ENCODE measurements around the gene TAMALIN. TPM values are rescaled to one million over a fixed set of nuclear protein-coding genes. Genes with fewer than 3 reads are reported as not detected.

Gene TAMALIN
- total and polyA plus RNA-seq, 8 donors: 30.6 to 63.7 (median 43.5) TPM

DNA sequence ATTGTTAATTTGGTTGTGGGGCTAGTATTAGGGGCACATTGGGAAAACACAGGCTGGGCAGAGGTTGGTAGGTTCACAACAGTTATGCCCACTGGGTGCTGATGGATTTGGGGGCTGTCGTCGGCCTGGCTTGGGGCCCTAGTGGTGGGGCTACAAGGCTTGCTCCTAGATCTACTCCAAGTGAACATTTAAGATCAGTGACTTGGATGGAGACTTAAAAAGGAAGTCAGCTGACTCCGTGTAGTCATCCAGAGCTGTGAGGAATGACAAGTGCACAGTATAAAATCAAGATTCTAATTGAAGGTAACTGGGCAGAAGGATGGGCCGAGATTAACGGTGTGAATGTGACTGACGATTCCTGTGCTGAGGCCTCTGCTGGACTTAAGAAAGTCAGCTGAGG lies 31.7 kb downstream of the TAMALIN start:
- intact Hi-C loops (cut with DNase I): no loop called here

DNA sequence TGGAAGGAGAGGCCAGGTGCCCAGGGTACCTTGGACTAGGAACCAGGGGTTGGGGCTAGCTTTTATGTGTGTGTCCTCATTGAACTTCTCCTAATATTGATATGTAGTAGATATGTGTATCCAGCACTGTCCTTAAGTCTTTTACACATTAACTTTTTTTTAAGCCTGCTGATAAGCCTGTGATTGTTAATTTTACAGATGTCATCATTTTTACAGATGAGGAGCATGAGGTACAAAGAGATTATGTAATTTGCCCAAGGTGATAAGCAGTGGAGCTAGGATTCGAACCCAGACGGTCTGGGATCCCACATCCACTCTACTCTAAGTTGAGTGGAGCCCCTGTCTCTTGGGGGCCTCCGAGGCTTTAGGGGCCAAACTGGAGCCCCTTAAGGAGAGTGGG lies 34.3 kb downstream of the TAMALIN start:
- no peak for ATAC-seq
- H3K4me3 ChIP-seq: no peak overlapping the region
- H3K9me3 ChIP-seq: no peaks in the 10 kb centered on the region
- DNase-seq: peak in 1 of 4 donors; percentile 27
- H3K27me3 ChIP-seq: peaks cover 0 to 16% of the 10 kb centered on the region in 2 donors
- no peaks in the 10 kb centered on the region for H3K36me3 ChIP-seq
- TF ChIP-seq, protein P1, sequence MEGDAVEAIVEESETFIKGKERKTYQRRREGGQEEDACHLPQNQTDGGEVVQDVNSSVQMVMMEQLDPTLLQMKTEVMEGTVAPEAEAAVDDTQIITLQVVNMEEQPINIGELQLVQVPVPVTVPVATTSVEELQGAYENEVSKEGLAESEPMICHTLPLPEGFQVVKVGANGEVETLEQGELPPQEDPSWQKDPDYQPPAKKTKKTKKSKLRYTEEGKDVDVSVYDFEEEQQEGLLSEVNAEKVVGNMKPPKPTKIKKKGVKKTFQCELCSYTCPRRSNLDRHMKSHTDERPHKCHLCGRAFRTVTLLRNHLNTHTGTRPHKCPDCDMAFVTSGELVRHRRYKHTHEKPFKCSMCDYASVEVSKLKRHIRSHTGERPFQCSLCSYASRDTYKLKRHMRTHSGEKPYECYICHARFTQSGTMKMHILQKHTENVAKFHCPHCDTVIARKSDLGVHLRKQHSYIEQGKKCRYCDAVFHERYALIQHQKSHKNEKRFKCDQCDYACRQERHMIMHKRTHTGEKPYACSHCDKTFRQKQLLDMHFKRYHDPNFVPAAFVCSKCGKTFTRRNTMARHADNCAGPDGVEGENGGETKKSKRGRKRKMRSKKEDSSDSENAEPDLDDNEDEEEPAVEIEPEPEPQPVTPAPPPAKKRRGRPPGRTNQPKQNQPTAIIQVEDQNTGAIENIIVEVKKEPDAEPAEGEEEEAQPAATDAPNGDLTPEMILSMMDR (IDR thresholded peaks at IDR 0.05): no peak
- H3K27ac ChIP-seq: no peak overlapping the region
- intact Hi-C loops (cut with DNase I): no loop called here
- H3K4me1 ChIP-seq: peaks cover 28 to 69% of the 10 kb centered on the region in 2 donors

More for the DNA sequence above, 31.7 kb downstream of the TAMALIN start:
- Histone ChIP-seq H3K4me3 (peak overlapping the region; percentile 61 to 68), H3K27me3 (peaks cover 0 to 27% of the 10 kb centered on the region in 2 donors), H3K4me1 (peaks cover 15 to 58% of the 10 kb centered on the region in 2 donors), H3K27ac (peak overlapping the region in 1 of 2 donors; percentile 90), H3K9me3 (no peaks in the 10 kb centered on the region), H3K36me3 (no peaks in the 10 kb centered on the region)
- DNase-seq: no peak
- TF ChIP-seq, protein P1 (IDR thresholded peaks at IDR 0.05): no peak
- ATAC-seq: peak; percentile 28

DNA sequence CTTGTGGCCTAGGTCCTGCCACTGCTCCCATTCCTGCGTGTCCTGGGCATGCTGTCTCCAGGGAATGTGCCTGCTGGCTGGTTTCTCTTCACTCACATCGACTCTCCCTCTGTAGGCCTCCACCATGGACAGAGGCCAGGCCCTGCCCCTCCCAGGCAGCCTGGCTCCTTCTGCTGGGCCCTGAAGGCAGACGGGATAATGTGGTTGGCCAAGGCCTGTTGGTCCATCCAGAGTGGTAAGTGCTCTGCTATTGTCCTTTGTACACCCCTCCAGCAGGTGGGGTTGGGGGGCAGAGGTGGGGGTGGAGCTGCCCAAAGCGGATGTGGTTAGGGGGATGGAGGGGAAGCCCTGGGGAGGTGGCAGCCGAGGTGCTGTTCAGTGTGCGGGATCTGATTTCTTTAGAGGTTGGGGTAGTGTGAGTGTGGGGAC lies 35.0 kb downstream of the TAMALIN start:
- Histone ChIP-seq H3K4me3 (no peak overlapping the region), H3K9me3 (no peaks in the 10 kb centered on the region), H3K4me1 (peaks cover 25 to 69% of the 10 kb centered on the region in 2 donors), H3K27ac (no peak overlapping the region), H3K27me3 (peaks cover 0 to 10% of the 10 kb centered on the region in 2 donors), H3K36me3 (no peaks in the 10 kb centered on the region)
- TF ChIP-seq, protein P1 (IDR thresholded peaks at IDR 0.05): no peak
- DNase-seq (peak in 1 of 4 donors; percentile 79), ATAC-seq (no peak)
- intact Hi-C loops (cut with DNase I): no loop called here

DNA sequence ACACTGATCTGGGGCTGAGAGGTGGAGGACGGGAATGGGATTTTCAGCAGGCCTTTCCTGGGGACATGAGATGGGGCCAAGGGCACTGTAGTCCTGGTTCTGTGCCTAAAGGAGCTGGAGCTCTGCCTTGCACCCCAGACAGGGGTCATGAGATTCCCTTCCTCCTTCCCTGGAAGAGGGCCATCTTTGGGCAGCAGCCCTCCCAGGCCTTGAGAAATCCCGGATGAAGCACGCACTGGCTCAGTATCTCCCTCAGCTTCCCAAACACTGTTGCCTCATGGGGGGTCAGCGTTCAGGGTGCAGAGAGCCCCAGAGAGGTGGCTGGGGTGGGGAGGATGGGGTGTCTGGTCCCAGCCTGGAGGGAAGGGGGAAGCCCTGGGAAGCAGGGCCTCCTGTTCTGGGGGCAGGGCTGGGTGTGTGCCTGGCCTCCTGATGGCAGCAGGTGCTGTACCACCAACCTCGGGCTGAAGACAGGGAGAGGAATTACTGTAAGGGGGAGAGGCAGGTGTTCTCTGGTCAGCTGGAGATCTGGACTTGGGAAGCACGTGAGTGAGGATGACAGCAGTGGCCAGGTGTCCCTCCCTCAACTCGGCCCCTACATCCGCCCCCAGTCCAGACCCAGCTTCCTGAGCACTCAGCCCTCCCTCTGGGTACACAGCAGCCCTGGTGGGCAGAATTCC lies 36.1 kb downstream of the TAMALIN start:
- ATAC-seq (no peak), DNase-seq (no peak)
- intact Hi-C loops (cut with DNase I): no loop called here
- Histone ChIP-seq H3K4me1 (peaks cover 24 to 64% of the 10 kb centered on the region in 2 donors), H3K27ac (peak overlapping the region; percentile 73 to 87), H3K27me3 (no peaks in the 10 kb centered on the region), H3K9me3 (no peaks in the 10 kb centered on the region), H3K36me3 (no peaks in the 10 kb centered on the region), H3K4me3 (no peak overlapping the region)
- TF ChIP-seq, protein P1 (IDR thresholded peaks at IDR 0.05): no peak

DNA sequence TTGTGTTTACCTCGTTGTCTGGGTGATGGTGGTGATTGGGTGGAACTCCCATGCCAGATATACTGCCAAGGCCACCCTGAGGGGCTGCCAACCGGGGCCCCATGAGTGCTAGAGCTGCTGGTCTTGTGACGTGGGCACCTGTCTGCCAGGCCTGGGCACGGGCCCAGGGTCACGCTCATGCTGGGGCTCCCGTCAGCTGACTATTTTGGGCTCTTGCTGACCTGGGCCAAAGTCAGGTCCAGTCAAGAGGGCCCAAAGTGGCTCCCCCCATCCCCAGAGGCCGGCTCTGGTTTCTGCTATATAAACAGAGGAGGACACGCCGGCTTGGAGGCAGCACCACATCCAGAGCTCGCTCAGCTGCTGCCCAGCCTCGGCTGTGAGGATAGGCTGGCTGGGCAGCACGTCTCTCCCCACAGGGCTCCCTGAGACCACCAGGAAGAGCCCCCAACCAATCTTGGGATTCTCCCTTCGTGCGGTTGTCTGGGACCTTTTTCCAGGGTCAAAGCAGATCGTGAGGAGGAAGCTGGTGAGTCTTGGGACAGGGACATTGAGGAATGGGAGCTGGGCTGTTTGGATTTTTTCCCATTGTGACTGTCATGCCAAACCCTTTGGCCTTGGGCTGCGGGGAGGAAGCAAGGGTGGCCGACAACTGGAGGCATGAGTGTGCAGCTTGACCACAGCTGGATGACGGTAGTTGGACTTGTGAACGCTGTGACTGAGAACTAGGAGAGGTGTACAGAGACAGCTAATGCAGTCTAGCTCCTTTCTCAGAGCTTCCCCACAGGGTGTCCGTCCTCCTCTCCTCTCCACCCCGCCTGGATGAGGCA lies 36.9 kb downstream of the TAMALIN start:
- peak overlapping the region; percentile 73 to 87 for H3K27ac ChIP-seq
- DNase-seq (no peak), ATAC-seq (no peak)
- H3K36me3 ChIP-seq: no peaks in the 10 kb centered on the region
- H3K9me3 ChIP-seq: no peaks in the 10 kb centered on the region
- peaks cover 24 to 56% of the 10 kb centered on the region in 2 donors for H3K4me1 ChIP-seq
- no peaks in the 10 kb centered on the region for H3K27me3 ChIP-seq
- TF ChIP-seq, protein P1 (IDR thresholded peaks at IDR 0.05): no peak
- H3K4me3 ChIP-seq: no peak overlapping the region
- intact Hi-C loops (cut with DNase I): no loop called here

Data from left lung (tissue), 10 donors.